OCI-LY3 (cell line): ENCODE results near the gene MRPS23.

Source experiments
- CTCF ChIP-seq: fragments of 200-600, 300-600 bp; sonication (generic); IDR thresholded peaks from 2 replicates; pipeline ENCODE4 v1.5.1; 2014; ENCODE audit warnings: antibody characterized with exemption, low read length, low read depth
- EZH2phosphoT487 ChIP-seq: fragments of 200-600 bp; shearing (Covaris generic); IDR thresholded peaks from 2 replicates; pipeline ENCODE4 v1.6.1; 2018; ENCODE audit warnings: antibody characterized with exemption, mixed run types, low read depth

- TF ChIP-seq CTCF (no peak), EZH2phosphoT487 (no peak)
Measured at GRCh38 chr17:57888311-57889216, 38.7 kb upstream of the MRPS23 start.
